Daoy (cell line): ENCODE measurements around the gene SNRPA1. TPM values are rescaled to one million over a fixed set of nuclear protein-coding genes. Genes with fewer than 3 reads are reported as not detected.

Source experiments
- DNase-seq: peaks from one replicate; pipeline ENCODE4 v3.0.0-alpha.2; 2015; ENCODE audit warnings: low read depth
- total RNA-seq: library from RNA; depleted of rRNA; stranded (reverse); fragments of >200 nt; shearing (Covaris generic); gene quantifications from 2 replicates; pipeline ENCODE4 v1.2.3, GENCODE V29; 2014

The SNRPA1 gene
- total RNA-seq, 1 experiment from 2014 or later = 78.1 TPM

- DNase-seq = no peak
Measured at GRCh38 chr15:101264911-101265641, 30.0 kb downstream of the SNRPA1 start.

GRCh38 chr15:101264011-101264410 lies 31.0 kb downstream of the SNRPA1 start:
- DNase-seq = no peak

- no peak for DNase-seq
Measured at GRCh38 chr15:101262551-101262950, 32.5 kb downstream of the SNRPA1 start.

- peak; percentile 65 for DNase-seq
Measured at GRCh38 chr15:101258238-101259144, 36.6 kb downstream of the SNRPA1 start.

GRCh38 chr15:101256757-101257156 lies 38.3 kb downstream of the SNRPA1 start:
- no peak for DNase-seq

- DNase-seq = no peak
Measured at GRCh38 chr15:101255615-101256241, 39.3 kb downstream of the SNRPA1 start.

GRCh38 chr15:101255051-101255395 lies 40.0 kb downstream of the SNRPA1 start:
- DNase-seq = no peak

- no peak for DNase-seq
Measured at GRCh38 chr15:101254157-101255050, 40.6 kb downstream of the SNRPA1 start.

GRCh38 chr15:101252836-101253235 lies 42.2 kb downstream of the SNRPA1 start:
- no peak for DNase-seq

- DNase-seq = peak; percentile 94
Measured at GRCh38 chr15:101251830-101252820, 42.9 kb downstream of the SNRPA1 start, which contains the start of gene CHSY1. CHSY1 (minus strand) TSS chr15:101252048; CDS start chr15:101251456, 592 bp downstream.

- peak; percentile 49 for DNase-seq
Measured at GRCh38 chr15:101250873-101251829, 43.9 kb downstream of the SNRPA1 start.

- DNase-seq = peak; percentile 64
Measured at GRCh38 chr15:101250341-101250831, 44.7 kb downstream of the SNRPA1 start.

- DNase-seq = no peak
Measured at GRCh38 chr15:101248274-101248673, 46.8 kb downstream of the SNRPA1 start.

- no peak for DNase-seq
Measured at GRCh38 chr15:101246824-101247745, 48.0 kb downstream of the SNRPA1 start.

- DNase-seq = no peak
Measured at GRCh38 chr15:101246391-101246790, 48.7 kb downstream of the SNRPA1 start.

GRCh38 chr15:101244889-101245668 lies 50.0 kb downstream of the SNRPA1 start:
- no peak for DNase-seq
